Measurements from ENCODE around the gene IL22RA2.

Gene IL22RA2

GRCh38 chr6:137167702-137168377, 5.6 kb downstream of the IL22RA2 start:
- DNase-seq (ENCODE audit: low read depth) = no peak

- DNase-seq (ENCODE audit: low read depth) = no peak
Measured at GRCh38 chr6:137166247-137167098, 7.0 kb downstream of the IL22RA2 start.

GRCh38 chr6:137165375-137166246, 7.8 kb downstream of the IL22RA2 start:
- DNase-seq (ENCODE audit: low read depth) = no peak

GRCh38 chr6:137163732-137164318, 9.6 kb downstream of the IL22RA2 start:
- DNase-seq (ENCODE audit: low read depth) = no peak

- no peak for DNase-seq (ENCODE audit: low read depth)
Measured at GRCh38 chr6:137162692-137163306, 10.6 kb downstream of the IL22RA2 start.

- no peak for DNase-seq (ENCODE audit: low read depth)
Measured at GRCh38 chr6:137161949-137162348, 11.5 kb downstream of the IL22RA2 start.

- no peak for DNase-seq (ENCODE audit: low read depth)
Measured at GRCh38 chr6:137160763-137161162, 12.7 kb downstream of the IL22RA2 start.

- no peak for DNase-seq (ENCODE audit: low read depth)
Measured at GRCh38 chr6:137159912-137160311, 13.5 kb downstream of the IL22RA2 start.

GRCh38 chr6:137157601-137158000, 15.8 kb downstream of the IL22RA2 start:
- DNase-seq (ENCODE audit: low read depth) = no peak

- DNase-seq (ENCODE audit: low read depth) = no peak
Measured at GRCh38 chr6:137156650-137157049, 16.8 kb downstream of the IL22RA2 start.

- DNase-seq (ENCODE audit: low read depth) = no peak
Measured at GRCh38 chr6:137155830-137156229, 17.6 kb downstream of the IL22RA2 start.

- DNase-seq (ENCODE audit: low read depth) = no peak
Measured at GRCh38 chr6:137150072-137150471, 23.4 kb downstream of the IL22RA2 start.

- no peak for DNase-seq (ENCODE audit: low read depth)
Measured at GRCh38 chr6:137149035-137149393, 24.4 kb downstream of the IL22RA2 start.

GRCh38 chr6:137148306-137149034, 25.0 kb downstream of the IL22RA2 start:
- no peak for DNase-seq (ENCODE audit: low read depth)

- no peak for DNase-seq (ENCODE audit: low read depth)
Measured at GRCh38 chr6:137147195-137147594, 26.2 kb downstream of the IL22RA2 start.

GRCh38 chr6:137146206-137146605, 27.2 kb downstream of the IL22RA2 start:
- no peak for DNase-seq (ENCODE audit: low read depth)

GRCh38 chr6:137145421-137145820, 28.0 kb downstream of the IL22RA2 start:
- no peak for DNase-seq (ENCODE audit: low read depth)

GRCh38 chr6:137136065-137136464, 37.4 kb downstream of the IL22RA2 start:
- DNase-seq (ENCODE audit: low read depth) = no peak

GRCh38 chr6:137134483-137134882, 39.0 kb downstream of the IL22RA2 start:
- no peak for DNase-seq (ENCODE audit: low read depth)

GRCh38 chr6:137133122-137133521, 40.3 kb downstream of the IL22RA2 start:
- no peak for DNase-seq (ENCODE audit: low read depth)

- DNase-seq (ENCODE audit: low read depth) = no peak
Measured at GRCh38 chr6:137126875-137127485, 46.5 kb downstream of the IL22RA2 start.

Measured in stimulated activated CD8-positive, alpha-beta memory T cell treated with anti-CD3 and anti-CD28 coated beads, Interleukin-15, amount 100 ng/mL, for 24 hours (primary cell).